ENCODE results near the gene PRKAR1B.

Gene PRKAR1B

GRCh38 chr7:585229-585711 lies 141.8 kb downstream of the PRKAR1B start:
- no peak for DNase-seq

- DNase-seq, result no peak
Observed at GRCh38 chr7:584820-585219, 142.3 kb downstream of the PRKAR1B start.

GRCh38 chr7:584122-584465 lies 143.0 kb downstream of the PRKAR1B start:
- no peak for DNase-seq

- no peak for DNase-seq
Observed at GRCh38 chr7:583410-584121, 143.5 kb downstream of the PRKAR1B start.

GRCh38 chr7:582931-583330 lies 144.2 kb downstream of the PRKAR1B start:
- DNase-seq, result no peak

GRCh38 chr7:582081-582835 lies 144.8 kb downstream of the PRKAR1B start:
- no peak for DNase-seq

- DNase-seq, result no peak
Observed at GRCh38 chr7:578386-578785, 148.7 kb downstream of the PRKAR1B start.

- no peak for DNase-seq
Observed at GRCh38 chr7:577741-578370, 149.2 kb downstream of the PRKAR1B start.

GRCh38 chr7:577278-577665 lies 149.8 kb downstream of the PRKAR1B start:
- no peak for DNase-seq

- no peak for DNase-seq
Observed at GRCh38 chr7:576524-577277, 150.4 kb downstream of the PRKAR1B start.

- DNase-seq, result no peak
Observed at GRCh38 chr7:575425-576366, 151.4 kb downstream of the PRKAR1B start.

GRCh38 chr7:574661-575395 lies 152.3 kb downstream of the PRKAR1B start:
- DNase-seq, result no peak

GRCh38 chr7:573933-574381 lies 153.1 kb downstream of the PRKAR1B start:
- DNase-seq, result no peak

GRCh38 chr7:573269-573932 lies 153.7 kb downstream of the PRKAR1B start:
- DNase-seq, result no peak

GRCh38 chr7:572416-573268 lies 154.4 kb downstream of the PRKAR1B start:
- DNase-seq, result no peak

- DNase-seq, result no peak
Observed at GRCh38 chr7:571718-572415, 155.2 kb downstream of the PRKAR1B start.

- DNase-seq, result no peak
Observed at GRCh38 chr7:571096-571717, 155.9 kb downstream of the PRKAR1B start.

- DNase-seq, result no peak
Observed at GRCh38 chr7:570801-571070, 156.3 kb downstream of the PRKAR1B start.

All from NCI-H187 (cell line).